PFSK-1 (cell line): ENCODE results near the gene CUX1.

Experiments
- FOXP2 ChIP-seq: optimal IDR thresholded peaks from 2 replicates; pipeline ENCODE3; 2011; ENCODE audit warnings: borderline replicate concordance, control low read depth, inconsistent platforms; ENCODE audit not compliant: insufficient read depth; ENCODE audit errors: extremely low read length, extremely low read depth
- POLR2AphosphoS5 ChIP-seq: IDR thresholded peaks from 2 replicates; pipeline ENCODE4 v1.6.1; 2012; ENCODE audit warnings: low read depth, mild to moderate bottlenecking, control low read depth, low read length, moderate library complexity
- REST ChIP-seq, 2 experiments: IDR thresholded peaks; 2 replicates each; pipeline versions ENCODE4 v1.6.1 to v1.8.0; 2011 to 2012; ENCODE audit warnings: low read depth in 2 of 2, low read length in 2 of 2, control low read depth in 1 of 2, inconsistent platforms in 1 of 2, mild to moderate bottlenecking in 1 of 2, moderate library complexity in 1 of 2; ENCODE audit not compliant: insufficient read depth in 1 of 2
- SIN3A ChIP-seq: IDR thresholded peaks from 2 replicates; pipeline ENCODE4 v1.6.1; 2012; ENCODE audit warnings: mild to moderate bottlenecking, low read length, moderate library complexity, borderline replicate concordance; ENCODE audit not compliant: insufficient read depth
- TAF1 ChIP-seq: IDR thresholded peaks from 2 replicates; pipeline ENCODE4 v1.6.1; 2012; ENCODE audit warnings: low read length, control low read depth, borderline replicate concordance; ENCODE audit not compliant: insufficient read depth

CUX1 gene

GRCh38 chr7:102321351-102322201 is 504.1 kb downstream of the CUX1 start:
- TF ChIP-seq POLR2AphosphoS5 (no peak), TAF1 (no peak), REST (IDR thresholded peaks at IDR 0.05; ENCODE audit: insufficient read depth in 1 of 2, low read depth in 2 of 2, low read length in 2 of 2) (no peak), FOXP2 (no peak), SIN3A (no peak)

GRCh38 chr7:102322202-102322715 is 504.8 kb downstream of the CUX1 start:
- no peak for TF ChIP-seq REST (IDR thresholded peaks at IDR 0.05; ENCODE audit: insufficient read depth in 1 of 2, low read depth in 2 of 2, low read length in 2 of 2)
- TF ChIP-seq TAF1 = no peak
- no peak for TF ChIP-seq FOXP2
- TF ChIP-seq SIN3A = no peak
- no peak for TF ChIP-seq POLR2AphosphoS5

GRCh38 chr7:102323914-102324195 is 506.4 kb downstream of the CUX1 start:
- TF ChIP-seq SIN3A = no peak
- no peak for TF ChIP-seq FOXP2
- TF ChIP-seq TAF1 = no peak
- no peak for TF ChIP-seq POLR2AphosphoS5

GRCh38 chr7:102326157-102326889 is 508.9 kb downstream of the CUX1 start:
- TF ChIP-seq TAF1 = no peak
- no peak for TF ChIP-seq POLR2AphosphoS5
- no peak for TF ChIP-seq REST (IDR thresholded peaks at IDR 0.05; ENCODE audit: insufficient read depth in 1 of 2, low read depth in 2 of 2, low read length in 2 of 2)
- no peak for TF ChIP-seq FOXP2
- TF ChIP-seq SIN3A = no peak
